Endothelial cell of hepatic sinusoid (primary cell): ENCODE data around the gene SLC35A4.

Experiments
- in situ Hi-C: cut with HindIII; loops from 2 replicates; pipeline ENCODE4 v1.10.0; 2017; ENCODE audit warnings: low sequenced_read_pairs

The SLC35A4 gene

GRCh38 chr5:140564196-140565023 lies at the start of gene SLC35A4, which contains the start of gene APBB3:
TSS of gene SLC35A4 (plus strand) at chr5:140564828. CDS start at chr5:140567170, 2,342 bp downstream.
TSS of gene APBB3 (minus strand) at chr5:140564598. CDS start at chr5:140564245, 353 bp downstream.
- in situ Hi-C loops: loop anchor here (5.0 kb wide), 1 partner anchor 93 kb away; no protein-coding TSS in a partner anchor

GRCh38 chr5:140524003-140524402 lies 40.6 kb upstream of the SLC35A4 start:
- in situ Hi-C loops: no loop called here

- in situ Hi-C loops: loop anchor here (5.0 kb wide), 1 partner anchor 68 kb away; no protein-coding TSS in a partner anchor
These were observed 24.4 kb upstream of the SLC35A4 start for GRCh38 chr5:140540227-140540626.

- in situ Hi-C loops: loop anchor here (5.0 kb wide), 1 partner anchor 71 kb away; no protein-coding TSS in a partner anchor
These were observed 21.7 kb upstream of the SLC35A4 start for GRCh38 chr5:140542972-140543371.

- in situ Hi-C loops: loop anchor here (5.0 kb wide), 1 partner anchor 73 kb away; no protein-coding TSS in a partner anchor
These were observed 19.6 kb upstream of the SLC35A4 start for GRCh38 chr5:140544986-140545385.

GRCh38 chr5:140545606-140546005 lies 19.0 kb upstream of the SLC35A4 start:
- in situ Hi-C loops: no loop called here

- in situ Hi-C loops: no loop called here
These were observed 17.6 kb upstream of the SLC35A4 start for GRCh38 chr5:140546851-140547507.

GRCh38 chr5:140547508-140548299 lies 16.9 kb upstream of the SLC35A4 start, which contains the start of gene EIF4EBP3:
TSS of gene EIF4EBP3 (plus strand) at chr5:140547662. CDS start at chr5:140547738, 76 bp downstream.
- in situ Hi-C loops: no loop called here

GRCh38 chr5:140548300-140548688 lies 16.3 kb upstream of the SLC35A4 start:
- in situ Hi-C loops: no loop called here

GRCh38 chr5:140548791-140549190 lies 15.8 kb upstream of the SLC35A4 start:
- in situ Hi-C loops: no loop called here

- in situ Hi-C loops: no loop called here
These were observed 15.1 kb upstream of the SLC35A4 start for GRCh38 chr5:140549237-140550144.

- in situ Hi-C loops: no loop called here
These were observed 14.2 kb upstream of the SLC35A4 start for GRCh38 chr5:140550147-140551079.

GRCh38 chr5:140551872-140552271 lies 12.8 kb upstream of the SLC35A4 start:
- in situ Hi-C loops: no loop called here

- in situ Hi-C loops: no loop called here
These were observed 11.0 kb upstream of the SLC35A4 start for GRCh38 chr5:140553657-140554056.

GRCh38 chr5:140554454-140554853 lies 10.2 kb upstream of the SLC35A4 start:
- in situ Hi-C loops: no loop called here

GRCh38 chr5:140555747-140556312 lies 8.8 kb upstream of the SLC35A4 start:
- in situ Hi-C loops: no loop called here

GRCh38 chr5:140556438-140556837 lies 8.2 kb upstream of the SLC35A4 start:
- in situ Hi-C loops: no loop called here

- in situ Hi-C loops: no loop called here
These were observed 7.4 kb upstream of the SLC35A4 start, which contains the start of gene SRA1 for GRCh38 chr5:140557136-140557805. TSS of gene SRA1 (minus strand) at chr5:140557473. CDS start at chr5:140557452, 21 bp downstream.
